ENCODE results near the gene GINS1.

GRCh38 chr20:25457886-25458680 is 50.6 kb downstream of the GINS1 start:
- TF ChIP-seq POLR2A (IDR thresholded peaks at IDR 0.05; ENCODE audit: low read depth, low read length) (no peak), POLR2AphosphoS5 (IDR thresholded peaks at IDR 0.05; ENCODE audit: low read depth, low read length) (no peak), TAF1 (IDR thresholded peaks at IDR 0.05; ENCODE audit: low read depth, low read length) (no peak), SPI1 (IDR thresholded peaks at IDR 0.05; ENCODE audit: low read depth, low read length) (no peak), PAX5 (IDR thresholded peaks at IDR 0.05; ENCODE audit: insufficient read depth, low read length, severe bottlenecking) (no peak), POU2F2 (IDR thresholded peaks at IDR 0.05; ENCODE audit: low read depth, low read length) (no peak)

All from GM12891 (cell line).